ENCODE results near the gene BMPR1B. TPM values are rescaled to one million over a fixed set of nuclear protein-coding genes. Genes with fewer than 3 reads are reported as not detected.
"Not testable (repeated sequence)": the region's sequence is repeated elsewhere in the genome, so short reads cannot be mapped to it uniquely, and the experiment has no call there.

BMPR1B gene
- total RNA-seq, 1 donor from 2014 or later, result 5.6 TPM

GRCh38 chr4:95165926-95166524 is 408.3 kb downstream of the BMPR1B start:
- Mint-ChIP-seq H3K27me3 (ENCODE audit: low read depth) (no peaks in the 10 kb centered on the region), H3K4me1 (ENCODE audit: low read depth) (peaks cover 6% of the 10 kb centered on the region), H3K27ac (ENCODE audit: unreplicated experiment) (no peak overlapping the region), H3K9me3 (ENCODE audit: low read depth) (no peaks in the 10 kb centered on the region), H3K36me3 (ENCODE audit: low read depth) (no peaks in the 10 kb centered on the region), H3K4me3 (ENCODE audit: unreplicated experiment) (no peak overlapping the region)
- TF ChIP-seq CTCF (IDR thresholded peaks at IDR 0.05), result peak; percentile 94
- no peak for DNase-seq (ENCODE audit: low spot score)

- peak; percentile 41 for TF ChIP-seq CTCF (IDR thresholded peaks at IDR 0.05)
- H3K27ac Mint-ChIP-seq (ENCODE audit: unreplicated experiment), result no peak overlapping the region
- H3K36me3 Mint-ChIP-seq (ENCODE audit: low read depth), result peaks cover 2% of the 10 kb centered on the region
- no peak overlapping the region for H3K4me3 Mint-ChIP-seq (ENCODE audit: unreplicated experiment)
- H3K9me3 Mint-ChIP-seq (ENCODE audit: low read depth), result no peaks in the 10 kb centered on the region
- H3K27me3 Mint-ChIP-seq (ENCODE audit: low read depth), result no peaks in the 10 kb centered on the region
- DNase-seq (ENCODE audit: low spot score), result no peak
- peaks cover 6% of the 10 kb centered on the region for H3K4me1 Mint-ChIP-seq (ENCODE audit: low read depth)
Measured at GRCh38 chr4:95167805-95168204, 410.1 kb downstream of the BMPR1B start.

- TF ChIP-seq CTCF (IDR thresholded peaks at IDR 0.05), result no peak
Measured at GRCh38 chr4:95170176-95170575, 412.4 kb downstream of the BMPR1B start.

GRCh38 chr4:95171377-95171776 is 413.6 kb downstream of the BMPR1B start:
- H3K36me3 Mint-ChIP-seq (ENCODE audit: low read depth), result not testable (repeated sequence)

More at GRCh38 chr4:95170176-95170575, 412.4 kb downstream of the BMPR1B start:
- Mint-ChIP-seq H3K36me3 (ENCODE audit: low read depth) (peaks cover 2% of the 10 kb centered on the region), H3K4me3 (ENCODE audit: unreplicated experiment) (no peak overlapping the region), H3K4me1 (ENCODE audit: low read depth) (peaks cover 6% of the 10 kb centered on the region), H3K27me3 (ENCODE audit: low read depth) (no peaks in the 10 kb centered on the region), H3K27ac (ENCODE audit: unreplicated experiment) (no peak overlapping the region), H3K9me3 (ENCODE audit: low read depth) (no peaks in the 10 kb centered on the region)
- DNase-seq (ENCODE audit: low spot score), result no peak

GRCh38 chr4:95178938-95179337 is 421.2 kb downstream of the BMPR1B start:
- peaks cover 4% of the 10 kb centered on the region for H3K9me3 Mint-ChIP-seq (ENCODE audit: low read depth)
- no peaks in the 10 kb centered on the region for H3K27me3 Mint-ChIP-seq (ENCODE audit: low read depth)
- peaks cover 19% of the 10 kb centered on the region for H3K36me3 Mint-ChIP-seq (ENCODE audit: low read depth)
- peaks cover 3% of the 10 kb centered on the region for H3K4me1 Mint-ChIP-seq (ENCODE audit: low read depth)
- no peak for TF ChIP-seq CTCF (IDR thresholded peaks at IDR 0.05)
- no peak for DNase-seq (ENCODE audit: low spot score)
- H3K27ac Mint-ChIP-seq (ENCODE audit: unreplicated experiment), result no peak overlapping the region
- H3K4me3 Mint-ChIP-seq (ENCODE audit: unreplicated experiment), result no peak overlapping the region

More at GRCh38 chr4:95171377-95171776, 413.6 kb downstream of the BMPR1B start:
- not testable (repeated sequence) for DNase-seq (ENCODE audit: low spot score); H3K4me1 Mint-ChIP-seq (ENCODE audit: low read depth); H3K27ac Mint-ChIP-seq (ENCODE audit: unreplicated experiment); H3K27me3 Mint-ChIP-seq (ENCODE audit: low read depth); H3K9me3 Mint-ChIP-seq (ENCODE audit: low read depth); H3K4me3 Mint-ChIP-seq (ENCODE audit: unreplicated experiment)
